Muscle layer of colon (tissue), 2 donors: Measurements from ENCODE around the gene NTNG1.
A peak's percentile ranks its signal among the peaks of the same experiment; 100 is the strongest.
"Not testable (repeated sequence)": the region's sequence is repeated elsewhere in the genome, so short reads cannot be mapped to it uniquely, and the experiment has no call there.

ENCODE experiments used
- H3K27ac ChIP-seq: one replicate; pipeline ENCODE4 v1.7.0; 2013; ENCODE audit warnings: low read depth, mild to moderate bottlenecking, low read length, moderate library complexity
- H3K27me3 ChIP-seq, 2 donors: one replicate each; pipeline ENCODE4 v1.7.0; 2013; ENCODE audit warnings: low read length in 2 of 2, mild to moderate bottlenecking in 2 of 2; ENCODE audit not compliant: insufficient read depth in 2 of 2, control insufficient read depth in 1 of 2
- H3K36me3 ChIP-seq: one replicate; pipeline ENCODE4 v1.7.0; 2013; ENCODE audit warnings: mild to moderate bottlenecking, low read length; ENCODE audit not compliant: insufficient read depth
- H3K4me1 ChIP-seq: one replicate; pipeline ENCODE4 v1.7.0; 2013; ENCODE audit warnings: mild to moderate bottlenecking, low read length; ENCODE audit not compliant: insufficient read depth
- H3K4me3 ChIP-seq, 2 donors: one replicate each; pipeline ENCODE4 v1.7.0; 2013; ENCODE audit warnings: low read length in 2 of 2, low read depth in 1 of 2, mild to moderate bottlenecking in 1 of 2, moderate library complexity in 1 of 2
- H3K9ac ChIP-seq: one replicate; pipeline ENCODE4 v1.7.0; 2013; ENCODE audit warnings: low read length
- H3K9me3 ChIP-seq: one replicate; pipeline ENCODE4 v1.7.0; 2013; ENCODE audit warnings: mild to moderate bottlenecking, low read length
- donor health status: abdominal sarcoma.
- donor health status: Adenocarcinoma of cecum.

The NTNG1 gene

GRCh38 chr1:107140703-107141490, at the start of gene NTNG1:
Gene NTNG1 (plus strand): TSS chr1:107141039.
- Histone ChIP-seq H3K27me3 (peaks cover 0 to 13% of the 10 kb centered on the region in 2 donors), H3K27ac (peak within 1 kb of the TSS; percentile 63), H3K4me1 (peaks cover 4% of the 10 kb centered on the region), H3K9me3 (no peaks in the 10 kb centered on the region), H3K4me3 (peak within 1 kb of the TSS; percentile 65 to 80), H3K9ac (peak within 1 kb of the TSS; percentile 61), H3K36me3 (no peaks in the 10 kb centered on the region)

GRCh38 chr1:107091418-107091817, 49.4 kb upstream of the NTNG1 start:
- H3K9ac ChIP-seq: no peak overlapping the region
- no peaks in the 10 kb centered on the region for H3K27me3 ChIP-seq
- peaks cover 3% of the 10 kb centered on the region for H3K4me1 ChIP-seq
- no peaks in the 10 kb centered on the region for H3K9me3 ChIP-seq
- H3K27ac ChIP-seq: no peak overlapping the region
- no peak overlapping the region for H3K4me3 ChIP-seq
- no peaks in the 10 kb centered on the region for H3K36me3 ChIP-seq

- H3K27me3 ChIP-seq, H3K9me3 ChIP-seq, H3K27ac ChIP-seq, H3K4me3 ChIP-seq, H3K36me3 ChIP-seq, H3K4me1 ChIP-seq, H3K9ac ChIP-seq: not testable (repeated sequence)
Observed at GRCh38 chr1:107093395-107093794, 47.4 kb upstream of the NTNG1 start.

- Histone ChIP-seq H3K9ac (no peak overlapping the region), H3K27me3 (no peaks in the 10 kb centered on the region), H3K4me1 (no peaks in the 10 kb centered on the region), H3K27ac (no peak overlapping the region), H3K4me3 (no peak overlapping the region), H3K9me3 (no peaks in the 10 kb centered on the region), H3K36me3 (no peaks in the 10 kb centered on the region)
Observed at GRCh38 chr1:107095647-107096046, 45.2 kb upstream of the NTNG1 start.

- Histone ChIP-seq H3K4me1 (no peaks in the 10 kb centered on the region), H3K27me3 (no peaks in the 10 kb centered on the region), H3K9ac (no peak overlapping the region), H3K4me3 (no peak overlapping the region), H3K36me3 (no peaks in the 10 kb centered on the region), H3K9me3 (no peaks in the 10 kb centered on the region), H3K27ac (no peak overlapping the region)
Observed at GRCh38 chr1:107096690-107097089, 44.1 kb upstream of the NTNG1 start.

GRCh38 chr1:107098961-107099360, 41.9 kb upstream of the NTNG1 start:
- Histone ChIP-seq H3K27me3 (no peaks in the 10 kb centered on the region), H3K9me3 (no peaks in the 10 kb centered on the region), H3K4me3 (no peak overlapping the region), H3K9ac (no peak overlapping the region), H3K36me3 (no peaks in the 10 kb centered on the region), H3K27ac (no peak overlapping the region), H3K4me1 (no peaks in the 10 kb centered on the region)

- no peak overlapping the region for H3K4me3 ChIP-seq
- H3K9me3 ChIP-seq: no peaks in the 10 kb centered on the region
- no peak overlapping the region for H3K27ac ChIP-seq
- no peaks in the 10 kb centered on the region for H3K4me1 ChIP-seq
- no peak overlapping the region for H3K9ac ChIP-seq
- no peaks in the 10 kb centered on the region for H3K36me3 ChIP-seq
- H3K27me3 ChIP-seq: no peaks in the 10 kb centered on the region
Observed at GRCh38 chr1:107100331-107100984, 40.4 kb upstream of the NTNG1 start.

- Histone ChIP-seq H3K27me3 (no peaks in the 10 kb centered on the region), H3K9me3 (no peaks in the 10 kb centered on the region), H3K27ac (no peak overlapping the region), H3K4me1 (no peaks in the 10 kb centered on the region), H3K36me3 (no peaks in the 10 kb centered on the region), H3K9ac (no peak overlapping the region), H3K4me3 (no peak overlapping the region)
Observed at GRCh38 chr1:107105914-107106313, 34.9 kb upstream of the NTNG1 start.

- no peaks in the 10 kb centered on the region for H3K27me3 ChIP-seq
- no peak overlapping the region for H3K27ac ChIP-seq
- no peaks in the 10 kb centered on the region for H3K36me3 ChIP-seq
- no peaks in the 10 kb centered on the region for H3K4me1 ChIP-seq
- H3K9ac ChIP-seq: no peak overlapping the region
- H3K9me3 ChIP-seq: no peaks in the 10 kb centered on the region
- no peak overlapping the region for H3K4me3 ChIP-seq
Observed at GRCh38 chr1:107110326-107110725, 30.5 kb upstream of the NTNG1 start.

GRCh38 chr1:107116306-107116790, 24.5 kb upstream of the NTNG1 start:
- no peaks in the 10 kb centered on the region for H3K27me3 ChIP-seq
- H3K4me3 ChIP-seq: no peak overlapping the region
- H3K27ac ChIP-seq: no peak overlapping the region
- H3K4me1 ChIP-seq: no peaks in the 10 kb centered on the region
- no peak overlapping the region for H3K9ac ChIP-seq
- H3K36me3 ChIP-seq: no peaks in the 10 kb centered on the region
- H3K9me3 ChIP-seq: no peaks in the 10 kb centered on the region

- Histone ChIP-seq H3K27me3 (no peaks in the 10 kb centered on the region), H3K27ac (no peak overlapping the region), H3K4me3 (no peak overlapping the region), H3K9ac (no peak overlapping the region), H3K9me3 (no peaks in the 10 kb centered on the region), H3K4me1 (no peaks in the 10 kb centered on the region), H3K36me3 (no peaks in the 10 kb centered on the region)
Observed at GRCh38 chr1:107122225-107122624, 18.6 kb upstream of the NTNG1 start.
